ENCODE results near the gene PSMD12.

The PSMD12 gene

DNA sequence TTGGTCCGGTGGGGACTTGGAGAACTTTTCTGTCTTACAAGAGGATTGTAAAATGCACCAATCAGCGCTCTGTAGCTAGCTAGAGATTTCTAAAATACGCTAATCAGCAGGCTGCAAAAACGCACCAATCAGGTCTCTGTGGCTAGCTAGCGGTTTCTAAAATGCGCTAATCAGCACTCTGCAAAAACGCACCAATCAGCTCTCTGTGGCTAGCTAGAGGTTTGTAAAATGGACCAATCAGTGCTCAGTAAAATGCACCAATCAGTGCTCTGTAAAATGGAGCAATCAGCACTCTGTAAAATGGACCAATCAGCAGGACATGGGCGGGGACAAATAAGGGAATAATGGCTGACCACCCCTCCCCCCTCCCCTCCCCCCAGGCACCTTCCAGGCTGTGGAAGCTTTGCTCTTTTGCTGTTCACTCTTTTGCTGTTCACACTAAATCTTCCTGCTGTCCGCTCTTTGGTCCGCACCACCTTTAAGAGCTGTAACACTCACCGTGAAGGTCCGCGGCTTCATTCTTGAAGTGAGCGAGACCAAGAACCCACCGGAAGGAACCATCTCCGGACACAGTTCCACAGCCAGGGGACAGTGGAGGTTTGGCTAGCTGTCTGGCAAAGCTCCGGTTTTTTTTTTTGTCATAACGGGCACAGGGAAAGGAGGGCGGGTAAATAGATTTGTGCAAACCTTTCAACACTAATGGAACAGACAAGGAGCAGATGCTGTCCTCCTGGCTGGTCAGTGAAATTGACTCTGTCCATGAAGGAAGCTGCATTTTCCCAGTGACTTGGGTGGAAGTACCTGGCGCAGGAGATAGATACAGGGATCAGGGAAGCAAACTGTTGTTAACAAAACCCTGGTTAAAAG, 19.0 kb upstream of the PSMD12 start:
- DNase-seq, result no peak

DNA sequence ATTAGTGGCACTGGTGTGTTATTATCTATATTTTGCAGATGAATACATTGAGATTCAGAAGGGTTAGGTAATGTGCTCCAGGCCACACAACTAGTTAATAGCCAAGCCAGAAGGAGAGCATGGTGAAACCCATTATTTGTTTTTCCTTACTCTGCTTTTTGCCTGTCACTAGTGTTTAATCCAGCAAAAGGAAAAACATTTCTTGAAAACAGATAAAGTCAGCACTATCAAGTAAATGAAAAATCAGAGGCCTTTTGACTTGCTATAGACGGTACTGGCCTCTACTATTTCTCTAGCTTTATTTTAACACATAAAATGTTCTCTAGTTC, 15.5 kb upstream of the PSMD12 start:
- no peak for DNase-seq

DNA sequence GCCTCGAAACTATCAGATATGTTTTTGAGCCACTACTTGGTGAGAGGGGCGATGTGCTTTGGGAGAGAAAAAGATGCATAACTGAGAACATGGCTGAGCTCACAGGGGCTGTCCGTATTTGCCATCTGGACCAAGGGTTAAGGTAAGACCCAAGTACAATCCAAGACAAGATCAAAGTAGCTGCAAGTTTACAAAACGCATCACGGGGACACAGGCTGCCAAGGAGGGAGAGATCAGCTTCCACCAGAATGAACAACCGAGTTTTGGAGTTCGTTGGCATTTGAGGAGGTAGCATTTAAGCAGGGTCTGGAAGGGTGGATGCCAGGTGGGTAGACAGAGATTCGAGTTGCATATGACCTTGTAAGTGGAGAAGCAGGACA, 12.9 kb upstream of the PSMD12 start:
- DNase-seq, result no peak

DNA sequence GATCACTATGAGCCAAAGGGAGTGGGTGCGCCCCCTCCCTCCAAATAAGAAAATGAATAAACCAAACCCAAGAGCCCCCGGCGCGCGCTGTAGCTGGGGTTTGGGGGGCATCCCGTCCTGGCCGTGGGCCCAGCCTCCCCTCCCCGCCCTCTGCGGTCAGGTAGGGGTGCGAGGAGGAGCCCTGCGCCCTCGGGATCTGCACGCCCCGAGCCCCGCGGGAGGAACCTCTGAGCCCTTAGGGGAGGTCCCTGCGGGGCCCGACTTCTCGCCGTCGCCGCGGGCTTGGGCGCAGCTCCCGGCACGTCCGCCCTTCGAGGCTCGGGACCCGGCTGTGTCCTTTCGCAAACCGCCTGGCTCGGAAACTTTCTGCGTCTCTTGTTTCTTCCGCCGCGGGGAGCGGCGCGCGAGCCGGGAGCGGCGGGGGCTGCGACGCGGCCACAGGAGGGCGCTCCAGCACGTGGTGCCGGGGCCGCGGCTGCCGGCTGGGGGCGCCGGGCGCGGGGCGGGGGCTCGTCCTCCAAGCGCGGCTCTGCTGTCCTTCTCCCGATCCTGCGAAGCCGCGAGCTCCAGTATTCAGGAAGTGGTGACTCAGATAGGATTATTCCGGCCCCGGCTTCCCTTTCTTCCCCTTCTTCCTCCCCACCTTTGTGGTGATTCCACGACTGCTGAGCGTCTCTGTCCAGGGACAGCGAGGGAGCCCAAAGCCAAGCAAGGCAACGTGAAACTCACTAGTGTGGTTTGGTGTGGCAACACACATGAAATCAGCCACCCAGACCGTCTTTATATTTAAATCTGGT, 12.3 kb upstream of the PSMD12 start:
- DNase-seq, result peak; percentile 66

DNA sequence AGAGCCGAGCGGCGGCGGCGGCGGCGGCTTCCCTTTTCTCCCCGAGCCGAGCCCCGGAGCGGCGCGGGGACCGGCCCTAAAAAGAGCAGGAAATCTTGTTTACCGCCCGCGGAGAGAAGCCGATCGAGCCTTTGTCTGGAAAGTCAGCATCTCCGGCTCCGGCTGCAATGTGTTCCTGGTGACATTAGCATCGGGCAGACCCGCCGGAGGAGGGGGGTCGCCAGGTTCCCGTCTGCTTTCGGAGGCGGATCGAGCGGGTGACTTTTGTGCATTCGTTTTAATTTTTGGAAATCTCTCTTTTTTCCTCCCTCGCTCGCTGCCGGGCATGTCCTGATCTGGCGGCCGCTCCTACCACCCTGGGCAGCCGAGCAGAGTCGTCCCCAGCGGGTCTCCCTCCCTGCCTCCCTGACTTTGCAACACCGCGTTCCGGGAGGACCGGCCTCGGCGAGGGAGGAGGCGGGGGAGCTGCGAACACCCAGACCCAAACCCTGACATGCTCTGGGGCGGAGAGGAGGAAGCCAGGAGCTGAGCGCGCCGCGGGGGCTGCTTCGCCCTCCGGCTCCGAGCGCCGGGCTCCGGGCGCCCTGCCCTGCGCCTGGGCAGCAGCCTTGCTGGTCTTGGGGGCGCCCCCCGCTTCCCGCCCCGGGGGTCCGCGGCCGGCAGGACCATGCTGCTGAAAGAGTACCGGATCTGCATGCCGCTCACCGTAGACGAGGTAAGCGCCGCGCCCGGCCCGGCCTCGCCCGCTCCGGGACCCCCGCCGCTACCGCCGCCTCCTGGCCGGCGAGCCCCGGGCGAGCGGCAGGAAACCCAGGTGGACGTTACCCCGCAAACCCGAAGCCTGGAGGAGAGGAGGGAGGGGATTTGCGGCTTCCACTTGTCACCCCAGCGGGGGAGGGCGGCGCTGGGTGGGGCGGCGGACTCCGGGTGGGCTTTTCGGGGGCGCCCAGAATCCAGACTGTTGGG, 11.4 kb upstream of the PSMD12 start:
- DNase-seq, result peak; percentile 64

DNA sequence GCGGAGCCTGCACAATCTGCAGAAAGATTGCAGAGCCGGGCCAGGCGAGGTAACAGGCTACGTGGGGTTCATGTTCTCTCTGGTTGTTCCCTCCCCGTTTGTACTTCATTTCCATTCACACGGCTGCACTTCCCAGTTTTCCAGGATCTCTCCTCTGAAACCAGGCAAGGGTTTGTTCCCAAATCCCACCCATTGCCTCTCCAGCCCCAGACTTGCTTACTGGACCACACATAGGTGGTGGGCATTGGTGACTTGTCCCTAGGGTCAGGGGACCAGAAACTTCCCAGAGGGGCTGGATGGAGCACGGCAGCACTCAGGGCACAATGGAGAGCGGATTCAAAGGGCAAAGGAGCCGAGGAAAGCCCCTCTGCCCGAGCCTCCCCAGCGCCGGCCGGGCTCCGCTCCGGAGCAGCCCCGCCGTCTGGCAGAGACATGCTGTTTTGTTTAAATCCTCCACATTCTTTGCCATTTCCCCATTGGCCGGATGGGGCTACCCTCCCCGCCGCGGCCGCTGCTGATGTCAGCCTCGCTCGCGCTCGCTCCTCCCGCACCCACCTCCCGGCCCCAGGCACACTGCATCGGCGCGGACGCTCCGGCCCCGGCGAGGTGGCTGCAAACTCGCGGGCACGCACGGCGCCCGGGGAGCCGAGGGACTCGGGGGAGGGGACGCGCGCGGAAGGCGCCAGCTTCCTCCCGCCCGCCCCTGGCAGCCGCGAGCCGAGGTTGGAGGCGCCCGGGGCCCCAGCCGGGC, 10.5 kb upstream of the PSMD12 start, which contains the start of gene PITPNC1:
Gene PITPNC1 (plus strand): TSS at position 545 of the 751 bp plus-strand sequence.
- peak; percentile 82 for DNase-seq

DNA sequence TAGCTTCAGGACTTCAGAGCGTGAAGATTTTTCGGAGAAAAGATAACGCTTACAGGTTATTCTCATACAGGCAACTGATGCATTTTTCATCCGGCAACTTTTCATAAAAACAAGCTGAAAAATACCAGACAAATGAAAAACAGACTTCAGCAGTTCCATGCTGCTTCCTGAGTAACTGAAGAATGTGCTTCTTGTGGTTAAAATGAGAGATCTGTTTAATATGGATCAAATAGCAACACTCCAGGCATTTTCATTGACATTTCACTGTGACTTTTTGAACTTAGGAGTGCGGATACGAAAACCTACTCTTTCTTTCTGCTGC, 10.0 kb upstream of the PSMD12 start:
- no peak for DNase-seq

DNA sequence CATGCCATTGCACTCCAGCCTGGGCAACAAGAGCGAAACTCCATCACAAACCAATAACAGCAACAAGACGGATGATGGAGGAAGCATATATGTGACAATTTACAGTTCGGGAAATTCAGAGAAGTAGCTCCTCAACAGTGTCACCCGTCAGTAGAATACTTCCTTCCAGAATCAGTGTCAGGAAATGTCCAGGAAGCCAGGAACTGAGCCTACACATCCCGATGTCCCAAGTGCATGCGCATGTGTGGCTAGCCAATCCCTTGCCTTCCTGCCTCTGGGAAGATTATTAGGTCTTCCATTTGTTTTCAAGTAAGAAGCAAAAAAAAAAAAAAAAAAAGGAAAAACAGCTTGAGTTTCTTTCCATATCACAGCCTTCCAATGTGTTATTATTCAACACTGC, 9.3 kb upstream of the PSMD12 start:
- no peak for DNase-seq

DNA sequence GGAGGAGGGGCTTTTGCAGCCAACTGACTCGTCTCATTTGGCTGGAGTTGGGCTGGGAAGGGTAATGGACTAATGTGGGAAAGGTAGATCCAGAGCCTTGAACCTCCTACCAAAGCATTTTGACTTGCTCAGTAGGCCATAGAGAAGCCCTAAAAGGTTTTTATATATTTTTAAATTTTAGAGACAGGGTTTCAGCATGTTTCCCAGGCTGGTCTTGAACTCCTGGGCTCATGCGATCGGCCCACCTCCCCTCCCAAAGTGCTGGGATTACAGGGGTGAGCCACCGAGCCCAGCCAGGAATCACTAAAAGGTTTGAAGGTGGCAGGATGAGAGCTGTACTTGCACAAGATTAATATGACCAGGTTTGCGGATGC, 8.7 kb upstream of the PSMD12 start:
- no peak for DNase-seq

DNA sequence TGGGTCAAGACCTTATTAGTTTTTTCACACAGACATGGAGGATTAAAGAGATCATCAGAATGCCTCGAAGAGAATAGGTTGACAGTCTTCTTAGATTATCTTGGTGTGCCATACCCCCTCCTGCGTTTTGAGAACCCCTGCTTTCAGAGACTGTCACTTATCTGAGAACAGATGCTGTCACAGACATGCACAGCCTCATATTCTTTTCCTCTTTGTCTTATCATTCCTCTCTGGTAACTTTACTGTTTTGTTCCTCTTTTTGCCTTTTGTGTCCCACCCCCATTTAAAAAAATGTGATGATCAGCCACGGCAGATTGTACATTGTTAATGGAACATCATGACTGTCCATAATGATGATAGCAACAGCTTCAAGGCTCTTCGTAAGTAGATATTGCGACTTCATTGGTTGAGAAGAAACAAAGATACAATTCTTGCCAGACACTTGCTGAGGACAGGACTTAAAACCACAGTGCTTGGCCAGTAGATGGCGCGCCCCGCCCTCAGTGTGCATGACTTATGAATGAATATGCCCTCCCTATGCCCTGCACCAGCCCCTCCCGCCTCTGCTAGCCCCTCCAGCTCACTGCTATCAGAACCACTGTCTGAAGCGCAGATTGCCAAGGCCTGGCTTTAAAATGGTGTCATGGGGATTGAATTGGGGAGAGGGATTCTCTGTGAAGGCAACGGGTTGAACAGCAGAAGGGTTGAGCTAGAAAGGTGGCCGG, 8.1 kb upstream of the PSMD12 start:
- peak; percentile 80 for DNase-seq

DNA sequence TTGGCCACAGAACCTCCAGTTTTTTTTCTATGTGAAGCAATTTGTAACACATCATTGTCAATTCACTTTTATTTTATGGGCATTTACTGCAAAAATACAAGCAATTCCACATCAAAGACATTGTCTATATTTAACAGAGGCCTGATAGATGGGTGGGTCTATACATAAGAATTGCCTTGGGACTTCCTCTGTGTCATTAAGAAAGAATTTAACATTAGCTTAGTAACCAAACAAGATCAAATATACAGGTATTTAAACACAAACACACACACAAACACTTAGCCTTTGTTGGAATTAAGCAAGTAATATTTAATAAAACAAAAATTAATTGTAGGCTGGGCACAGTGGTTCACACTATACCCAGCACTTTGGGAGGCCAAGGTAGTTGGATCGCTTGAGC, 6.4 kb upstream of the PSMD12 start:
- no peak for DNase-seq

DNA sequence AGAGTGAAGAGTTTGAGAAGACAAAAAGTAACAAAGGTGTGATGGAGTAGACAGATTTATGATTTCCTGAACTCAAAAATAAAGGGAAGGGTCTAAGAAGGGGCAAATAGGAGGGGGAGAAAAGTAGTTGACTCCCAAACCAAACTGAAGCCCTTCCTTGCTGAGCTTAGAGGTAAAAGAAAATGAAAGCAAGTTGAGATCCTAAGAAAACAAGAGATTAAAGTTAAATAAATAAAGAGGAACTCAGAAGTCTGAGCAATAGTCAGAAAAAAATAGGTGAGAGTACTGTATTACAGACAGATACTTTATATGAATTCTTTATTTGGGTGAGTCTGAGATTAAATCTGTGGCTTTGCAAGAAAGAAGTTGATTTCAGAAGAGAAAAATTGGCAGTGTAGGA, 3.3 kb upstream of the PSMD12 start:
- DNase-seq, result no peak

DNA sequence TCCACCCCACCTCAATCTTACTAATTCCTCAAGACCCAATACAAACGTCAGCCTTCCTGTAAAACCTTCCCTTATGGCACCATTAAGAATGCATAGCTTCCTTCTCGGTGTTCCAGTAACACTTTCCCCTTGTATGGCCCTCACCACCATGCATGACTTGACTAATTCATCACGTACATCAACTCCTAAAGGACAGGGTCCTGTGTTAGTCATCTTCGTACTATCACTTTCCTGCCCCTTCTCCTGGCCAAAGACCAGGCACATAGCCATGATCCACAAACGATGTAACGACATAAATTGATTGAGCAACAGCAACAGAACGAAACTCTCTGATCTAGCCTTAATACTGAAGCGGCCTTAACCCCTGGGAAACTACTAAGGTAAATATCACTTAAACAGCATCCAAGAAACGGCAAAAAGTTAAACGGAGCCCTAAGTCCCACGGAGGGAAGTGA, 612 bp downstream of the PSMD12 start:
- DNase-seq, result no peak

DNA sequence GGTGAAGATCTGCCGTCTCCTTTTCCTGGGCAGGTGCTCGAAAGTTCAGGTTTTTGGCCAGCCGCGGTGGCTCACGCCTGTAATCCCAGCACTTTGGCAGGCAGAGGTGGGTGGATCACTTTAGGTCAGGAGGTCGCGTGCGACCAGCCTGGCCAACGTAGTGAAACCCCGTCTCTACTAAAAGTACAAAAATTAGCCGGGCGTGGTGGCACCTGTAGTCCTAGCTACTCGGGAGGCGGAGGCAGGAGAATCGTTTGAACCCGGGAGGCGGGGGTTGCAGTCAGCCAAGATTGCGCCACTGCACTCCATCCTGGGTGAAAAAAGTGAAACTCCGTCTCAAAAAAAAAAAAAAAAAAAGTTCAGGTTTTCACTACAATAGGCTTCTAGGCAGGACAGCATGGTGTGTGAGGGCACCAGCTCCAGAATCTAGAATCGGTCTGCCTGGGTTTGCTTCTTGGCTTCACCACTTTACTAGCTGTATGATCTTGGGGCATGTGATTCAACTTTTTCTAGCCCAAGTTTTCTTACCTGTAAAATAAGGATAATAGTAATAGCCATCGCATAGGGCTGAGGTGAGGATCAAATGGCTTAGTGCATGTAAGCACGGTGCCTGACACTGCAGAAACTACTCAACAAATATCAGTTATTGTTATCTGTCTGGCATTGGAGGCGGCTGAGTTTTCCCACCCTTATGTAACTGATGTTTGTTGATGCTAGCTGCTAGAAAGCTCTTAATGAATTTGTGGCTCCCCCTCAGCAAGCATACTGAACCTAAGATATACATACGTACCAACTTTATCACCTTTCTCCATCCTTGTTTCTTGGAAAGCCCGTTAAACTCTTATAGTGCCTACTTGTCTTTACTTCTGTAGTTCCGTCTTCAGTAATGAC, 1.3 kb downstream of the PSMD12 start:
- DNase-seq, result no peak

DNA sequence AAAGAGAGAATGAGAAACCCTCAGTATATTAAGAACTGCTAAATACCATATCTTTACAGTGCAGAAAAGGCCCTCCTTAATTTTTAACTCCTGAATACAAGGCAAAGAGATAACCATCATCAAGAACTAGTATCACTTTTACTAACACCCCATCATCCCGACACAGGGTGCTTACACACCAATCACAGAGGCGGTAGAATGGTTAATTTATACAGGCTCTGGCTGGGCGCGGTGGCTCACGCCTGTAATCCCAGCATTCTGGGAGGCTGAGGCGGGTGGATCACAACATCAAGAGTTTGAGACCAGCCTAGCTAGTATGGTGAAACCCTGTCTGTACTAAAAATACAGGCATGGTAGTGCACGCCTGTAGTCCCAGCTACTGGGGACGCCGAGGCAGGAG, 4.2 kb downstream of the PSMD12 start:
- no peak for DNase-seq

DNA sequence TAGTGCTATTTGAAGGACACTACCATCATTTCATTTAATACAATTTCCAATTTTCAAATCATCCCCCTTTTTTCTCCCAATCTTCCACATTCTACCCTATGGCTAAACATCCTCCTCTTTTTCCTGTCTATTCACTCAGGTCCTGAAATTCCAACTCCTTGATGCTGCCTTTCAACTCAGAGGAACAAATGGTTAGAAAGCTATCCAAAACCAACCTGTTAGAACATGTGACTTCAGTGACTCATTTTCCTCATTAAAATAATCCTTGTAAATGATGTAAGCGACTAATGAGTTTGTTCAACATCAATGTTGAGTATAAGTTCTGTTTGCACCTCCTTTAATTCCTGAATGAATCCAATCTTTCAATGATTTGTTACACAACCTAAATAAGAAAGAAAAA, 5.5 kb downstream of the PSMD12 start:
- no peak for DNase-seq

DNA sequence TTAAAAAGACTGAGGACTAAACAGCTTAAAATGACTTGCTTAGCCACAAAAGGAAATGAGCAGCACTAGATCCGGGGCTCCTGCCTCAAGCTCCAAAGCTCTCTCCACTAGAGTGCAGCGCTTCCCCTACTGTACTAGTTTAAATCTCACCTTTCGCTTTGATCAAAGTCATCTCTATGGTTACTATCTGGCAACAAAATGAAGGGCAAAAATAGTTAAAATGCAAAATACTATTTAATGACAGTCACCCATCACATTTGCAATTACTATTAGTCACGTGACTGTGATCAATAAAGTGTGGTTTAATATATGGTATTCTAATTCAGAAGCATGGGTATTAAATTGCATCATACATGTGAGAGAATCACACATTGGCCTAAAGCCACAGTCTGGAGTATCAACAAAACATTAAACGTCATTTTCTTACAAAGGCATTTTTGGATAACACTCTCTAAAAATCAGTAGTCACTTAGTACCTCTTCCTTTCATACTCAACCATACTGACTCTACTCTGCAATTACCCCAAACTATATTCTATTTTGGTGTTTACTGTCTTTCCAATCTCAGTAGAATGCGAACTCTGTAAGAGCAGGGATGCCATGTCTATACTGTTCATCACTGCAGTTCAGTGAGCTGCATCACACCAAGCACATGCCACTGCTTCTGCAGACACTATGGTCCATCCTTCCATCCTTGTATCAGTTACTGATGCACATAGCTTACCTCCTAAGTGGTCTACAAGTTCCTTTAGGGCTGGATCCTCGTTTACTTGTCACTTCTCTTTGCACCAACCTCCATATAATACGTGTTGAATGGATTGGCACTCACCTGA, 6.2 kb downstream of the PSMD12 start:
- no peak for DNase-seq

DNA sequence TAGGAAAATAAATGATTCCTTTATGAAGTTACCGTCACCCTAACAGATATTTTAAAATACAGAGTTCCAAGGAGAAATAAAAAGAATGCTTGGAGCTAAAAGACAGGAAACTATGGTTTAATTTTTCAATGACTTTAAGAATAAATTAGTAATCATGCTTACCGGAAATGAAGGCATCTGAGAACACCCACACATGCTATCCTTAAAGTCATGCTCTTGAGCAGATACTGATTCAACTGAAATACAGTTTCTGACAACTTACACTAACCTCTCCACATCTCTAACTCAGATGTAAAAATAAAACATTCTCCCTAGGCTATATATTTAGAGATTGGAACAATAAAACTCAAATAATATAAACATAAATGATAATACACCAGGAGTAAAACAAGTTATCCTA, 7.8 kb downstream of the PSMD12 start:
- DNase-seq, result no peak

DNA sequence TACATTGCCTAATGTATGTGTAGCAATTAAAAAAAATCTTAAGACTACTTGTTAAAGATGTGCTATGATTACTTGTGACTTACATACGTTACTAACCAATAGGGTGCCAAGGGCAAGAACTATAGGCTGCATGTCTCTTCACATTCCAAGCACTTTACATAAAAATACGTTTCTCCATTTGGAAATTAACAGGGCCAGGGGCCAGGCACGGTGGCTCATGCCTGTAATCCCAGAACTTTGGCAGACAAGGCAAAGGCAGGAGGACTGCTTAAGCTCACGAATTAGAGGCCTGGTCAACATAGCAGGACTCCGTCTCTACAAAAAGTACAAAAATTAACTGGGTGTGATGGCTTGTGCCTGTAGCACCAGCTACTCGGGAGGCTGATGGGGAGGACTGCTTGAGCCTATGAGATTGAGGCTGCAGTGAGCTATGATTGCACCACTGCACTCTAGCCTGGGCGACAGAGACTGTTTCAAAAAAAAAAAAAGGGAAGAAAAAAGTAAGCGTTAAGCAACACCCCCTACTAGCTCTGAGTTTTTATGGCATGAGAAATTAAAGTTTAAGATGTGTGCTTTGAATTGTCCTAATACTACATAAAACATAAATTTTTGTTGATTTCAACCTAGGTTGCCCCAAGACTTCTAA, 12.3 kb downstream of the PSMD12 start:
- no peak for DNase-seq

Data from NCI-H526 treated with DMSO at 0.1 percent for 48 hours (cell line).